Lung (tissue), 12 donors: Measurements from ENCODE around the gene BCL7C. TPM values are rescaled to one million over a fixed set of nuclear protein-coding genes. Genes with fewer than 3 reads are reported as not detected.

Source experiments
- ATAC-seq: fragments of 200-7000 bp; cut with Tn5 transposase; one replicate; pipeline ENCODE4 v1.9.1; 2020; ENCODE audit warnings: moderate number of reproducible peaks; ENCODE audit not compliant: insufficient read depth, low FRiP score
- DNase-seq, 3 donors: peaks; one replicate each; pipeline ENCODE4 v3.0.0-alpha.2; 2013 to 2017
- H3K27ac ChIP-seq, 2 donors: one replicate each; pipeline ENCODE4 v1.5.1; 2013; ENCODE audit warnings: mild to moderate bottlenecking in 2 of 2, moderate library complexity in 2 of 2, control low read depth in 1 of 2, inconsistent platforms in 1 of 2, low read depth in 1 of 2, low read length in 1 of 2
- H3K27me3 ChIP-seq, 3 donors: one replicate each; pipeline ENCODE4 v1.5.1; 2013; ENCODE audit warnings: low read length in 2 of 3; ENCODE audit not compliant: control insufficient read depth in 3 of 3, insufficient read depth in 3 of 3
- H3K36me3 ChIP-seq, 4 donors: one replicate each; pipeline ENCODE4 v1.5.1; 2013; ENCODE audit warnings: low read length in 4 of 4, mild to moderate bottlenecking in 1 of 4, moderate library complexity in 1 of 4; ENCODE audit not compliant: control insufficient read depth in 4 of 4, insufficient read depth in 4 of 4
- H3K4me1 ChIP-seq, 5 donors: one replicate each; pipeline ENCODE4 v1.5.1; 2013; ENCODE audit warnings: low read length in 5 of 5, mild to moderate bottlenecking in 2 of 5, moderate library complexity in 1 of 5; ENCODE audit not compliant: control insufficient read depth in 5 of 5, insufficient read depth in 5 of 5
- H3K4me3 ChIP-seq: one replicate; pipeline ENCODE4 v1.5.1; 2013; ENCODE audit warnings: mild to moderate bottlenecking, control low read depth, moderate library complexity
- H3K9ac ChIP-seq, 2 donors: one replicate each; pipeline ENCODE4 v1.5.1; 2013; ENCODE audit warnings: low read length in 2 of 2, control low read depth in 1 of 2; ENCODE audit not compliant: insufficient read depth in 1 of 2
- H3K9me3 ChIP-seq, 4 donors: one replicate each; pipeline ENCODE4 v1.5.1; 2013; ENCODE audit warnings: low read length in 3 of 4, mild to moderate bottlenecking in 1 of 4, moderate library complexity in 1 of 4; ENCODE audit not compliant: control insufficient read depth in 4 of 4, insufficient read depth in 3 of 4
- WGBS, 2 donors: extraction: QIAGEN DNeasy Blood & Tissue Kit; methylation state at CpG; one replicate each; pipeline ENCODE4 v1.1.7; 2013; 5-methylcytosine and 5-hydroxymethylcytosine counted together
- polyA plus RNA-seq, 2 donors: library from polyadenylated mRNA; stranded (reverse); fragments of 200-250 nt; gene quantifications; one replicate each; pipeline ENCODE4 v1.2.1, GENCODE V29; 2013
- total RNA-seq, 2 donors: library from RNA; depleted of rRNA in 1 of 2; stranded (reverse); fragments of >200 nt in 1 of 2; gene quantifications; one replicate each; pipeline ENCODE4 v1.2.1, GENCODE V29; 2014 to 2021
- TF ChIP-seq, protein P1 (sequence below): IDR thresholded peaks from 2 replicates; pipeline ENCODE4 v1.5.1; 2012; ENCODE audit warnings: mild to moderate bottlenecking; ENCODE audit errors: control extremely low read depth, extremely low read depth
- donor health status: control.
- donor health status: control.
- donor health status: Bipolar disorder and iron deficiency.
- donor health status: healthy.
- donor health status: DM: yes; HTN: yes; CAD: no.

BCL7C gene
- total and polyA plus RNA-seq, 4 donors: 18.2 to 51.8 (median 28.3) TPM

DNA sequence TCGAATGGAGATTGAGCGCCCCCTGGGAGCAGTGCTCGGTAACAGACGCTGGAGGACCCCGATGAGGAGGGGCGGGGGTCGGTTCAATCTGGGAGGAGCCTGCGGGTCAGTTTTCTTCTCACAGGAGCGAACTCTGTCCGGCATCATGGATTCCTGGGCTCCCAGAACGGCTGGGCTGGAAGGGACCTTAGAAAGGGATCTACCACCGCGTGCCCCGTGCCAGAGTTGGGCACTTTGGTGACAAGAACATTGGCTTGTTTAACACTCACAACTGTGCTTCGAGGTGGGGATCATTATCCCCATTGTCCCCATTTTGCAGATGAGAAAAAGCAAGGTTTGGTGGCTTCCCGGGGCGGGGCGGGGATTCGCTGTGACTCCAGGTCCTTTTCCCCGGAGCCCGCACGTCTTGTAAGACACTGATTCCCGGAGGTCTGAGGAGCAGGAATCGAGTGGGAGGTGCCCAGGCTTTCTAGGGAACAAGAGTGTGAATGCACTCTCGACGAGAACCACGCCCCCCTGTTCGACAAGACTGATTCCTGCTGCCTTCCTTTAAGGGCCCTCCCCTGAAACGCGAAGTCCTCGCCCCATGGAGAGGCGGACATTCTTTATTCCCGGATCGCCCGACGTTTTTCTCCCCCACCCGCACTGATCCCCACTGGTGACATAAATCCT lies 28.0 kb upstream of the BCL7C start:
- peaks cover 0 to 8% (median 0%) of the 10 kb centered on the region in 5 donors for H3K4me1 ChIP-seq
- peak overlapping the region; percentile 69 to 84 for H3K27ac ChIP-seq
- peak overlapping the region in 1 of 2 donors; percentile 81 for H3K9ac ChIP-seq
- peak overlapping the region; percentile 40 for H3K4me3 ChIP-seq
- peak; percentile 97 to 98 (median 97) for DNase-seq
- peak; percentile 30 for ATAC-seq
- H3K27me3 ChIP-seq: no peaks in the 10 kb centered on the region
- WGBS, 2 donors: 0 to 1% methylated on average over 37 of the region's 37 CpGs
- H3K9me3 ChIP-seq: no peaks in the 10 kb centered on the region
- peaks cover 0 to 8% (median 1%) of the 10 kb centered on the region in 4 donors for H3K36me3 ChIP-seq
- TF ChIP-seq, protein P1, sequence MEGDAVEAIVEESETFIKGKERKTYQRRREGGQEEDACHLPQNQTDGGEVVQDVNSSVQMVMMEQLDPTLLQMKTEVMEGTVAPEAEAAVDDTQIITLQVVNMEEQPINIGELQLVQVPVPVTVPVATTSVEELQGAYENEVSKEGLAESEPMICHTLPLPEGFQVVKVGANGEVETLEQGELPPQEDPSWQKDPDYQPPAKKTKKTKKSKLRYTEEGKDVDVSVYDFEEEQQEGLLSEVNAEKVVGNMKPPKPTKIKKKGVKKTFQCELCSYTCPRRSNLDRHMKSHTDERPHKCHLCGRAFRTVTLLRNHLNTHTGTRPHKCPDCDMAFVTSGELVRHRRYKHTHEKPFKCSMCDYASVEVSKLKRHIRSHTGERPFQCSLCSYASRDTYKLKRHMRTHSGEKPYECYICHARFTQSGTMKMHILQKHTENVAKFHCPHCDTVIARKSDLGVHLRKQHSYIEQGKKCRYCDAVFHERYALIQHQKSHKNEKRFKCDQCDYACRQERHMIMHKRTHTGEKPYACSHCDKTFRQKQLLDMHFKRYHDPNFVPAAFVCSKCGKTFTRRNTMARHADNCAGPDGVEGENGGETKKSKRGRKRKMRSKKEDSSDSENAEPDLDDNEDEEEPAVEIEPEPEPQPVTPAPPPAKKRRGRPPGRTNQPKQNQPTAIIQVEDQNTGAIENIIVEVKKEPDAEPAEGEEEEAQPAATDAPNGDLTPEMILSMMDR: peak; percentile 80

DNA sequence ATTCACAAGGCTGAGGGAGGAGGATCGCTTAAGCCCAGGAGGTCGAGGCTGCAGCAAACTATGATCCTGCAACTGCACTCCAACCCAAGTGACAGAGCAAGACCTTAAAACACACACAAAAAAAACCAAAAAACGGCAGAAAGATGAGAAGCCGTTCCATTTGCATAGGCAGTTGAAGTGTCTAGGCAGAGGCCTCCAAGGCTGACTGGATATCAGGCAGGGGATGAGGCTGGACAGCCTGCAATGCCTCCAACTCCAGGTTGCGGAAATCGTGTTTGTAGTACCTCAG lies 27.5 kb upstream of the BCL7C start:
- ATAC-seq: no peak
- TF ChIP-seq, protein P1: no peak
- peak overlapping the region in 1 of 2 donors; percentile 81 for H3K9ac ChIP-seq
- DNase-seq: no peak
- 29% methylated on average over 6 of the region's 6 CpGs for WGBS, 2 donors
- no peaks in the 10 kb centered on the region for H3K27me3 ChIP-seq
- no peak overlapping the region for H3K4me3 ChIP-seq
- no peaks in the 10 kb centered on the region for H3K9me3 ChIP-seq
- H3K27ac ChIP-seq: peak overlapping the region in 1 of 2 donors; percentile 84
- H3K4me1 ChIP-seq: peaks cover 0 to 8% (median 0%) of the 10 kb centered on the region in 5 donors
- peaks cover 0 to 3% (median 0%) of the 10 kb centered on the region in 4 donors for H3K36me3 ChIP-seq

DNA sequence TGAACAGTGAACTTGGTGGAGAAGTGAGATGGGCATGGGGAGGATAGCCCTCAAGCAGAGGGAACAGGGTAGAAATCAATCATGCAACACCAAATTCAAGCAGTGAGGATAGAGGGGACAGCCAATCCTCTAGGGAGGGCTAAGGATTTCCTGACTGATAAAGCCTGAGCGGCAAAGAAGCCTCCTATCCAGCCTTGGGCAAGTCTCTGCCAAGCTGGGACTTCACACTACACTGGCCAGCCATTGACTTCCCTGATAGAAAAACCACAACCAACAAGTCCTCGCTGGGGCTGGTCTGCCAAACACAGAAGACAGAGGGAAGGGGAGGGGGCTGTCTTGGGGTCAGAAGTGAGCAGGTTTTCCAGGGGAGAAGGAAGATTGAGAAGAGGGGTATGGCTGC lies 27.0 kb upstream of the BCL7C start:
- TF ChIP-seq, protein P1: no peak
- H3K9me3 ChIP-seq: no peaks in the 10 kb centered on the region
- no peak overlapping the region for H3K9ac ChIP-seq
- WGBS, 2 donors: 52 to 73% methylated on average over 2 of the region's 2 CpGs
- ATAC-seq (no peak), DNase-seq (no peak)
- H3K27me3 ChIP-seq: no peaks in the 10 kb centered on the region
- no peak overlapping the region for H3K27ac ChIP-seq
- no peak overlapping the region for H3K4me3 ChIP-seq
- peaks cover 0 to 8% (median 0%) of the 10 kb centered on the region in 5 donors for H3K4me1 ChIP-seq
- H3K36me3 ChIP-seq: peaks cover 0 to 3% (median 0%) of the 10 kb centered on the region in 4 donors

DNA sequence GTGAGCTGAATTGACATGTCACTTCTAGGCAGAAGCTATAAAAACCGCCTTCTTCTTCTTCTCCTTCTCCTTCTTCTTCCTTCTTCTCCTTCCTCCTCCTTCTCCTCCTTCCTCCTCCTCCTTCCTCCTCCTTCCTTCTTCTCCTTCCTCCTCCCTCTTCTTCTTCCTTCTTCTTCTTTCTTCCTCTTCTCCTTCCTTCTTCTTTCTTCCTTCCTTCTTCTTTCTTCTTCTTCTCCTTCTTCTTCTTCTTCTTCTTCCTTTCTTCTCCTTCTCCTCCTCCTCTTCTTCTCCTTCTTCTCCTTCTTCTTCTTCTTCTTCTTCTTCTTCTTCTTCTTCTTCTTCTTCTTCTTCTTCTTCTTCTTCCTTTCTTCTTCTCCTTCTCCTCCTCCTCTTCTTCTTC lies 24.7 kb upstream of the BCL7C start:
- Histone ChIP-seq H3K9ac (no peak overlapping the region), H3K36me3 (peaks cover 0 to 3% (median 0%) of the 10 kb centered on the region in 4 donors), H3K27ac (no peak overlapping the region), H3K9me3 (no peaks in the 10 kb centered on the region), H3K4me1 (no peaks in the 10 kb centered on the region), H3K4me3 (no peak overlapping the region), H3K27me3 (no peaks in the 10 kb centered on the region)
- TF ChIP-seq, protein P1: no peak
- 50 to 84% methylated on average over 1 of the region's 1 CpG for WGBS, 2 donors
- ATAC-seq (no peak), DNase-seq (no peak)
